HG02759 (cell line): ENCODE results near the gene KIRREL1.

Source experiments
- ATAC-seq: cut with Tn5 transposase; IDR thresholded peaks from one replicate; pipeline ENCODE4 v1.9.1; 2021; ENCODE audit warnings: mild to moderate bottlenecking, moderate library complexity; ENCODE audit not compliant: unreplicated experiment

The KIRREL1 gene

DNA sequence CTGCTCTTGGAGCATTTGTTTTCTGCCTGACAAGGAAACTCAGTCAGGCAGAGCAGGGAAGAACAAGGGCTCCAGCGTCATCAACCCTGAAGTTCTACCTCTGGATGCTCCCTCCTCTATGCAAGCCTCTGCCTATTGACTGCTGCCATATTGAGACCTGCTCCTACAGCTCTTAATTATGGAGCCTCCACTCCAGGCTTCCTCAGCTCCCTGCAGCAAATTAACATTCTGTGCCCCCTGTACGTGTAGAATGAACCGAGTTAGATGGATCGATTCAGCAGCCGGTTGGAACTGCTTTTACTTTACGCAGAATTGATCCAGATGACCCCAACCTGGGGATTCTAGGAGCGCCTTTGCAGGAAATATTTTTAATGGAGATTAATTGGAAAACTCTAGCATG is 68.7 kb downstream of the KIRREL1 start:
- ATAC-seq = no peak

DNA sequence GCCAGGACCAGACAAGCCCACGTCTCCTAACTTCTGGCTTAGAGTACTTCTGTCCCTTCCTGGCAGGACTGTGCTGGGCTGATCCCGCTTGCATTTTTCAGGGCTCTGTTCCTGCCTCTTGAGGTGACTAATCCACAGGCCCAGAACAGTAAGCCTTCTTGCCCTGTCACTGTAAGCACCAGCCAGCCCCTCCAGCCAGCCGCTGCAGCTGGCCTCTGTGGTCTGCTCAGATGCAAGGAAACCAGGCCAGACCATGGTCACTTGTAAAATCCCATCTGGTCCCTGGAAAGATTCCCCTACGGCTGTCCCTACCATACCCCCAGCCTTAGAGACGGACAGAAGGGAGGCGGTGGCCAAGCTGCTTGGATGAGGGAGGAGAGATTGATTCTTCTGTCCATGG is 74.2 kb downstream of the KIRREL1 start:
- ATAC-seq = no peak

DNA sequence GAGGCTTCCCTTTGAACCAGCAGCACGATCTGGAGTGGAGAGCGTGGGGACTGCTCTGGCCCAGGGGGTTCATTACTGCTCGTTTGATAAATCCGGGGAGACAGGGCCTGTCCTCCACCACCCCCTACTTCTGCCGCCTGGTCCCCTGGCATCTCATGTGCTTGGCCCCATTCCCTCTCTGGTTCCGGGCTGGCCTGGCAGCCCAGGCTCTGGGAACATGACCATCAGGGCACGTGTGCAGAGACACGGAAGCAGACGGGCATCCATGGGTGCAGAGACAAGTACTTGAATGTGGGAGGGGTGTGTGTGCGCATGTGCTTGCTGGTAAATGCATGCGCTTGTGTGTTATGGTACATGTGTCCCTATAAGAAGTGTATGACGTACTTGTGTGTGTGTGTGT is 75.5 kb downstream of the KIRREL1 start:
- ATAC-seq = no peak

DNA sequence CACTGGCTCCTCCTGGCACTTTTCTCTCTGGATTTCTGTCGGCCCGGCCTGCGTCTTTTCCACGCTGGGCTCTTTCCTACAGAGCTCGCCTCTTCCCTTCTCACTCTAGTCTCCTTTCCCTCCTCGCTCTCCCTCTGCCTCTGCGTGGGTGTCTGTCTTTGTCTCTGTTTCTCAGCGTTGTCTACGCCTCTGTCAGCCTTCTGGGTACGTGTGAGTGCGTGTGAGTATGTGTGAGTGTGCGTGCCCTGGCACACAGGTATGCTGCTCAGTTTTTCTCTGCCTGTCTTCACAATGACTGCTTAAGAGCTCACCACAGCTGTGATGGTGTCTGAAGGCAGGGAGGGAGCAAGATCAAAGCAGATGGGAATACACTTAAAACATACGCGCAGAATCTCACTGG is 77.7 kb downstream of the KIRREL1 start:
- ATAC-seq = no peak

DNA sequence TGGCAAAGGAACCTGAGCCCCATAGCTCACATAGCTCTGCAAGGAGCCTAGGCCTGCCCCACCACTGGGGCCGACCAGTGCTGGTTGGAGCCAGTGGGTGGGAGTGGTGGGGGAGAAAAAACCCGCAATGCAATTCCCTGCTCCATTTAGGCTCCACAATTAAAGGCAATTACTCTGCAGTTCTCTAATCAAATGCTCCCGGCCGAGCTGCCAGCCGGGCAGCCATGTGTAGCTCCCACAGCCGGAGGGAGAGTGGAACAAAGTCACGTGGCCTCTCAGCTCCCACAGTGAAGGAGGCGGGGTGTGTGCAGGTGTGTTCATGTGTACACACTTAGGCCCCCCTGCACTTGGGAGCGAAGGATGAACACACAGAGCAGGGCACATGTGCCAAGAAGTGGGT is 81.6 kb downstream of the KIRREL1 start:
- no peak for ATAC-seq

DNA sequence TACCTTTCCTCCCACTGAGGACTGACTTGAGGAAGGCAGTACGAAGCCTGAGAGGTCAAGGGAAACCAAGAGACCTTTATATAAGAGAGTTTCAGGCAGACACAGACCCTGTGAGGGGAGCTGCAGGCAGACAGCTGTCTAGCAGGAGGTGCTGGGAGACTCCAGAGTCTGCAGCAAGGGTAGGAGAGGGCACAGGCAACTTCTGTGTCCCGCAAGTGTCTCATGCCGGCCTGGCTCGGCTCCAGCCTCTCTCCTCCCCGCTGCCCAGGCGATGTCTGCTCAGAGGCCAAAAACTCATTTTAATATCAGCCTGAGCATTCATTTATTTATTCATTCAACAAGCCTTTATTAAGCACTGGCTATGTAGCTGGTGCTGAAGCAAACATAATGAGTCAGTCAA is 83.0 kb downstream of the KIRREL1 start:
- no peak for ATAC-seq

DNA sequence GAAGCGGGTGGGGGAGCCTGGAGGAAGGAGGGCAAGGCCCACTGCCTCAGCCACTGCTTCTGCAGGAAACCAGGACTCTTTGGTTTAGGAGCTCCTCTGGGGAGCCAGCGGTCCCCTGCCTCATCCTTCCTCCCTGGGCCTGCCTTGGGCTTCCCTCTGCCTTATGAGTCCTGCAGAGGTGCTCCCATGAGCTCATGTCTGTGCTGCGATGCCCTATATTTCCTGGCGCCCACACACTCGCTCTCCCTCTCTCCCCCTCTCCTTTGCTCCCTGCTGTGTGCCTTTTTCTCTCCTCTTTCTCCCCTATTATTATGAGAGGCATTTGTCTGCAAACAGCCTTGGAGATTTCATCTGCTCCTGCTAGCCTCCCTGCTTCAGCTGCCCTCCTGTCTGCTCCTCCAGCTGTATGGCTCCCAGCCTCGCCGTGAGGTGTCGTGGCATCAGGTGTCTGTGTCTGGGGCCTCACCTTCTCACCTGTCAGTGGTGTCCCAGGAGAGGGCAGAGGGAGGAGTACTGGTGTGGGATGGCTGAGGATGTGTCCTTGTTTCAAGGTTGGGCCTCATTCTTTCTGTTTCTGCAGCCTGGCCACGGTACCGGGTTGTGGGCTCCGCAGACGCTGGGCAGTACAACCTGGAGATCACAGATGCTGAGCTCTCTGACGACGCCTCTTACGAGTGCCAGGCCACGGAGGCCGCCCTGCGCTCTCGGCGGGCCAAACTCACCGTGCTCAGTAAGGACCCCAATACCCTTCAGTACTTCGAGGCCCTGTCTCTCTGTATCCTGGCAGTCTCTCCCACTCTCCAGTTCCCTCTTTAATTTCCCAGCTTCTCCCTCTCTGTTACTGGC is 84.2 kb downstream of the KIRREL1 start:
- no peak for ATAC-seq

DNA sequence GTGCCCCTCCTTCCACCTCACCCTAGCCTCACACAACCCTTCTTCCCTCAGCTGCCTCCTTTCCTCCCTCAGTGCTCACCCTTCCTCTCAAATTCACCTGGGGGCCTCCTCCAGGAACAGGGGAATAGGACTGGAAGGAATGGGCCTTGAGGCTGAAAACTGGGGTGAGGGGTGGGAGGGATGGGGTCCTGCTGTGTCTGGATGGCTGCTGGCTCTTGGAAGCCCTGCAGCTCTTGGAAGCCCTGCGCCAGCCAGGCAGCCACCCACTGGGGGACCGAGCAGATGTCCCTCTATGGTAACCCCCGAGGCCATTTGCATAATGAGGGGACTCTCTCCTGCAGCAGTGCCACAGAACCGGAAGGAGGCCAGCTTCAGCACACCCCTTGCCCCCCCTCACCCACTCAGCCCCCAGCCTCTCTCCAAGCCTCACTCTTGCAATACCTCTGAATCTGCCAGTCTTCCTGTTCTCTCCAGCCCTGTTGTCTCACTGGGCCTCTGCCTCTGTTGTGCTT is 85.2 kb downstream of the KIRREL1 start:
- no peak for ATAC-seq

DNA sequence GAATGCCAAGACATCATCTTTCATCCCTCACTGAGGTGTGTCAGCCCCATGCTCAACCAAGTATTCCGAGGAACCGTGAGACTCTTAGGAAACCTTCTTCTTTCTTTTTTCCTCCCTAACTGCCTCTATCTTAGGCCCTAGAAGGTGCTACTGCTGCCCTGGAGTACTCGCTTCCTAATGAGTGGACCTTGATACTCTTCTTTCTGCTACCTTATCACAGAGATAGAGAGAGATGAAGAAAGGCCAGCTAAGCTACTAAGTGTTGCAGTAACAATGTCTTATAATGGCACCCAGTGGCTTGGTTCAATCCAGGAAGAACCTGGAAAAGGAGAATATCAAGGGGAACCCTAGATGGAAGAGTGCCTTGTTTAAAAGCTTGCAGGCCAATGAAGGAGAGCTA is 86.6 kb downstream of the KIRREL1 start:
- no peak for ATAC-seq

DNA sequence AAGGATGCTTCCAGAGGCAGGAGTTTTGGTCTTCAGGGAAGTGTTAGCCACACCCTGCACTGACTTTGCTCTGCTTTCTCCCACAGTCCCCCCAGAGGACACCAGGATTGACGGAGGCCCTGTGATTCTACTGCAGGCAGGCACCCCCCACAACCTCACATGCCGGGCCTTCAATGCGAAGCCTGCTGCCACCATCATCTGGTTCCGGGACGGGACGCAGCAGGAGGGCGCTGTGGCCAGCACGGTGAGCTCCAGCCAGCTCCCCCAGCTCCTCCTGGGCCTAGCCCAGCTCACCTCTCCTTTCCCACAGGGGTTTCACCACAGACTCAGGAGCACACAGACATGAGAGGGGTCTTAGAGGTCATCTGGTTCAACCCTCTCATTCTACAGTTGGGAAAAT is 90.9 kb downstream of the KIRREL1 start:
- ATAC-seq = no peak

DNA sequence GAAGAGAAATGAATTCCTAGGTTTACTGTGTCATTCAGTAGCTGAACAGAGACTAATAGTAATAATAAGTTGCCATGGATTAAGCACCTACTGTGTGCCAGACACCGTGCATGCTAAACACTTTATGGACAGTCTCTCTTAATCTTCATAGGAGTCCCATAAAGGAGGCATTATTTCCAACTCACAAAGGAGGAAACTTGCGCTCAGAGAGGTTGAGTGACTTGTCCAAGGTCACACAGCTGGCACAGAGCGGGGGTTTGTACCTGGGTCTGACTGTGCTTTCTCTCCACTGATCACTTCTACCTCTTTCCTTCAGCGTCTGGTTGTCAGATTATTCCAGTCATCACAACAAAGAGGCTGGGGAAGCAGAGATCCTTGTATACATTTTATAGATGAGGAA is 91.3 kb downstream of the KIRREL1 start:
- no peak for ATAC-seq

DNA sequence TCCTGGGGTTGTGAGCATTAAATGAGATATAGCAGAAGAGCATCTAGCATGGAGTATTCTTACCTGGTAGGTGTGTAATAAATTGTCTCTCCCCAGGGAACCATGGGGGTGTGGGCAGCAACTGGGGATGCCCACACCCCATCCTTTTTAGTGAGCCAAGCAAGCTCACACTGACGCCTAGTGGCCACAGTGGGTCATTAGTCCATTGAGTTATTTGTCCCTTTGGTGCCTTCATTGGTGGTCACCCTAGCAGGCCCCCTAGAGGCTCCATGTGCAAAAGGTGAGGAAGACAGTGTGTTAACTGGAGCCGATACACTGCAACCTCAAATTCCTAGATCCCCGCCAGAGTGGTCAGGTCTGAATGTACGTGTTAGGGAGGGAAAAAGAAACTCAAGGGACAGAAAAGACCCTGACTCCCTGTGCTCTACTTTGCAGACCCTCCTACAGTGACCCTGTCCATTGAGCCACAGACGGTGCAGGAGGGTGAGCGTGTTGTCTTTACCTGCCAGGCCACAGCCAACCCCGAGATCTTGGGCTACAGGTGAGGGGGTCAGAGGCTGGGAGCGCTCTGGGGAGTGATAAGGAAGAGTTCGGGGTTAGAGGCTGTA is 94.0 kb downstream of the KIRREL1 start:
- peak; percentile 71 for ATAC-seq

DNA sequence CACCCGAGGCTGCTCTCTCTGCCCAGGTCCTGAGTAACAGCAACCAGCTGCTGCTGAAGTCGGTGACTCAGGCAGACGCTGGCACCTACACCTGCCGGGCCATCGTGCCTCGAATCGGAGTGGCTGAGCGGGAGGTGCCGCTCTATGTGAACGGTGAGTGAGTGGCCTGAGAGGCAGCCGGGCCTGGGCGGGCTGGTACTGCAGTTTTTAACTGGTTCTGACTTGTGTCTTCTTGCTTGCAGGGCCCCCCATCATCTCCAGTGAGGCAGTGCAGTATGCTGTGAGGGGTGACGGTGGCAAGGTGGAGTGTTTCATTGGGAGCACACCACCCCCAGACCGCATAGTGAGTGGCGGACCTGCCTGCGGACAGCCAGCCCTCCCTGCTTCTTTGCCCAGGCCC is 96.0 kb downstream of the KIRREL1 start:
- ATAC-seq = no peak

DNA sequence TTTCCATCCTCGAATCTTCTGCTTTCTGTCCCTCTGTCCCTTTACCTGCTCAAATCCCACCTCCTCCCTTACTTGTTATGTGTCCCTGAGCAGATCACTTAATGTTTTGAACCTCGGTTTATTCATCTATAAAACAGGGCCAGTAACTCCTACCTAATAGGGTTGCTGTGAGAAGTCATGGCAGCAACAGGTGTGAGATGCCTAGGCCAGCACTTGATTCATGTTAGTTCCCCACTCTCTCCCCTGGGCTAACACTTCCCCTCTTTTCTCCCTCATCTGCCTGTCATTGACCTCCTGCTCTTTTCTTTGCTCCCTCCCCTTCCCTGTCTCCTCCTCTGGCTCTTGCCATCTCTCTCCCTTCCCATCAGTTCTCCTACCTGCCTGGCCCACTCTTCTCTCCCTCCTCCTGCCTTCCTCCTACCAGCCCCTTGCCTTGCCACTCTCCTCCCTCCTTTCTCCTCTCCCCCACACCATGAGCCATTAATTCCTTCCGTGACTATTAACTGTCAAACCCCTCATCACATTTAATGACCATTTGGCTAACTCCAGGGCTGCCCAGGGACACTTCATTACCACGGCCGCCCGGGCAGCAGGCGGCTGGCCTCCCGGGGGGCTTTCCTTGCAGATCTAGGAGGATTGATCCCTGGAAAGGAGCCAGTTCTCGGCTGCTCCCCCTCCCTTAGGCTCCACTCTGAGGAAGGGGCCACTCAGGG is 96.6 kb downstream of the KIRREL1 start:
- ATAC-seq = no peak

DNA sequence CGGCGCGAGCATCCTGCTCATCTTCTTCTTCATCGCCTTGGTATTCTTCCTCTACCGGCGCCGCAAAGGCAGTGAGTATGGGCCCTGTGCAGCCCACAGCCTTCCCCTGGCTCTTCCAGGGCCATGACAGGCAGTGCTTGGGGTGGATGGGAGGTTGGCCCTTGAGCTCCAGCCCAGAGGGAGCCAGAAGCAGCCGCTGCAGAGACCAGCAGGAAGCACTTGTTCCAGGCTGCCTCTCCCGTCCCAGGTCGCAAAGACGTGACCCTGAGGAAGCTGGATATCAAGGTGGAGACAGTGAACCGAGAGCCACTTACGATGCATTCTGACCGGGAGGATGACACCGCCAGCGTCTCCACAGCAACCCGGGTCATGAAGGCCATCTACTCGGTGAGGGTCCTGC is 99.9 kb downstream of the KIRREL1 start:
- ATAC-seq = no peak

DNA sequence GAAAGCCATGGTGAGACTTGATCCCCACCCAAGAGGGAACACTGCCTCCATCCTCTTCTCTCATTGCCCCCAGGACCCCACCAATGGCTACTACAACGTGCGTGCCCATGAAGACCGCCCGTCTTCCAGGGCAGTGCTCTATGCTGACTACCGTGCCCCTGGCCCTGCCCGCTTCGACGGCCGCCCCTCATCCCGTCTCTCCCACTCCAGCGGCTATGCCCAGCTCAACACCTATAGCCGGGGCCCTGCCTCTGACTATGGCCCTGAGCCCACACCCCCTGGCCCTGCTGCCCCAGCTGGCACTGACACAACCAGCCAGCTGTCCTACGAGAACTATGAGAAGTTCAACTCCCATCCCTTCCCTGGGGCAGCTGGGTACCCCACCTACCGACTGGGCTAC is 101.1 kb downstream of the KIRREL1 start:
- ATAC-seq = no peak

DNA sequence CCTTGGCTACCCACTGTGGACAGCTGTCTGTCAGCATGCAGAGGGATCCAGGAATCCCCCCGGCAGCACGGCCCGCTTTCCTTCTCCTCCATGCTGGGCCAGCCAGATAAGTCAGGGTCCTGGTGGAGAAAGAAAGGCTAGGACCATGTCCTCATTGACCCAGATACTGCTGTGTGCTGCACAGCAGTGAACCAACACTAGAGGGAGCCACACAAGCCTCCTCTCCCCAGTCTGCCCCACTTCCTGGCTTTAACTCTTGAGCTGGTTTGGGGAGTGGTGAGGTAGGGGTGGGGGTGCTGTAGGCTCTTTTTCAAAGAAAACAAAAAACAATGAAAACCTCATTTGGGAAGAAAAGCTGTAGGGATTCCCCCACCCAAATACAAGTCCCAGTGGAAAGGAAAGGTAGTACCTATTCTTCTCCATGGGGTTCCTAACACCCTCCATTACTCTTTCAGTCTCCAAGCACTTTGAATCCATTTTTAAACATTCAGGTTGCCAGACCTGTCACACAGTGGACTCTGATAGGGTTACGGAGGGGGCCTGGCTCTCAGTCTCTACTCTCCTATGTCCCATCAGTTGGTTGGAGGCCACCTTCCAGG is 102.4 kb downstream of the KIRREL1 start:
- ATAC-seq = peak; percentile 54

DNA sequence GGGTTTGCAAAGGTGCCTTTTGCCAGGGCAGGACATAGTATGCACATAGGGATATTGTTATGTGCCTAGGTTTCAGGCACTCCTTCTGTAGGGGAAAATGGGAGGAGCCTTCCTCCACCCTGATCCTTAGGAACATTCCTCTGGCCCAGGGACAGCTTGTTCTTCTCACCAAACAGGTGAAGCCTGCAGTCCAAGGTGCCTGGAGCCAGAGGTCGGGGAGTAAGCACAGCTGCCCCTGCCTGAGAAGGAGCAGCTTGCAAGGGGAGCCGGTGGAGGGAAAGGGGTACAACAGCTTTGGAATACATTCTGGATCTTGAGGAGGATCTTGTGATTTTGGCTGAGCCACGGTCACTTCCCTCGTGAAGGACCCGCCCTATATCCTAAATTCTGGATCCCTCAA is 104.8 kb downstream of the KIRREL1 start:
- ATAC-seq = no peak

DNA sequence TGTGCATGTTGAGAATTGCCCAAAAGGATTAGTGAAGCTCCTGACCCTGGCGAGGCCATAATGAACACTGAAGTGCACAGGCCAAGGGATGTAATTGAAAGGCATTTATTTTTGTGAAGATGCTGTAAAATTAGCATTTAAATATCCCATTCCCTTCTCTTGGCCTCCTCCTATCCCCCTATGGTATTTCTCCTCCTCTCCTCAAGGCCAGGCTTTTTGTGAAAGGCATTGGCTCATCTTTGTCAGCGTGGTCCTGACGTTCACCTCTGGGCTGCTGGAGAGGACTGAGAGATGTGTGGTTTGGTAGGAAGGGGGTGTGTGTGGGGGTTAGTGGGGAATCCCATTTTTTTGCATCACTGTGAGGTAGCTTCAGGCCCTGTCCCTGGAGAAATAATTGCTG is 105.7 kb downstream of the KIRREL1 start:
- ATAC-seq = no peak

DNA sequence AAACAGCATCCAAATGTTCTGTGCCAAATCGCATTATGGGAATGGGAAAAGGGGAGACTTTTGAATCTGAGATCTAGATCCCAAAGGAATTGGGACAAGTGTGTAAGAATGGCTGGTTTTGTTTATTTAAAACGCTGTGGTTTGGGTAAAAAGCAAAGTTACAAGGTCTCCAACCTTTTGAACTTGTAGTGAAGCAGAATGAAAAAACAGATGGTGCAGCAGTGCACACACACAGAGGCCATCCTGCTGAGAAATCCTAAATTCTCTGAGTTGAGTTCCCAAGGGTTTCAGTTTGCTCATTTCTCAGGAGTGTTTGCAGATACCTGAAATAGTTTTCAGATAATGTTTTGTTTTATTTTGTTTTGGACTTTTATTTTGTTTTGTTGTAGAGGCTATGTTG is 107.1 kb downstream of the KIRREL1 start:
- no peak for ATAC-seq

DNA sequence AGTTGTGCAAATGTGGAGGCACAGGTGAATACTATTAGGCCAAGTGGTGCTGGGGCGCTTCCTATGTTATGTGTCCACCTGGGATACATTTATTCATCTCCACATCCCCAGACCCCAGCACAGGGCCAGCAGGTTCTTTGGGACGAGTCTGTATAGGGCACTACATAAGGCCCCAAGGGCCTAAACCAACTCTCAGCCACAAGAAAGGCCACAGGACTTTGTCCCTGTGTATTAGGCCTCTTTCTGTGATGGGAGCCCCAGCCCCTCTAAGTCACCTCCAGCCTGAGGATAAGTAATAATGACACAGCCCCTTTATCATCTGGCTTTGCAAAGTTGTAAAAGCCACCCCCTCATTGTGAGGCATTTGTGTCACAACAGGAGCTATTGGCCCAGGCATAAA is 108.0 kb downstream of the KIRREL1 start:
- ATAC-seq = no peak
